ENCODE data around the gene ZNF207. TPM values are rescaled to one million over a fixed set of nuclear protein-coding genes. Genes with fewer than 3 reads are reported as not detected.

Gene ZNF207
- total and polyA plus RNA-seq, 10 of the 15 experiments (the other 5 are each of a cell fraction or from before 2014, with no cell fraction given): 156 to 348 (median 205) TPM

GRCh38 chr17:32388613-32389459, 38.9 kb downstream of the ZNF207 start:
- no peak overlapping the region for H3K4me2 ChIP-seq (ENCODE audit: control insufficient read depth, insufficient read depth)
- in situ Hi-C loops (cut with MboI) (no loop called here), intact Hi-C loops (cut with micrococcal nuclease; ENCODE audit: unreplicated experiment) (no loop called here)
- H3K36me3 ChIP-seq (ENCODE audit: control insufficient read depth in 2 of 2, insufficient read depth in 2 of 2, low read length in 1 of 2): peaks cover 0 to 5% of the 10 kb centered on the region in 2 experiments; a peak in 1 of 4 replicates
- DNase-seq (ENCODE audit: low read depth, low spot score) (no peak), FAIRE-seq (no peak), ATAC-seq (no peak)
- H3K79me2 ChIP-seq (ENCODE audit: control insufficient read depth, insufficient read depth, low read length): no peaks in the 10 kb centered on the region
- WGBS (ENCODE audit: insufficient coverage, insufficient replicate concordance, low lambda C conversion rate, missing lambda C conversion rate): 76% methylated on average over 6 of the region's 6 CpGs
- no peaks in the 10 kb centered on the region for H4K20me1 ChIP-seq (ENCODE audit: control insufficient read depth, insufficient read depth)
- ChIA-PET CTCF (interaction anchor here (1.0 to 1.5 kb wide), 2 partner anchors 73 to 136 kb away, joined by 3 to 4 read pairs; no protein-coding TSS in a partner anchor), POLR2A (interaction anchor here (0.6 kb wide), 1 partner anchor 27 kb away, joined by 3 read pairs; no protein-coding TSS in a partner anchor), SMC1A (ENCODE audit: uncharacterized antibody, unreplicated experiment) (interaction anchor here (1.1 to 1.5 kb wide), 2 partner anchors 10 to 25 kb away, joined by 3 to 4 read pairs; no protein-coding TSS in a partner anchor), RAD21 (ENCODE audit: unreplicated experiment) (no interaction called here)
- TF ChIP-seq HDGF (IDR thresholded peaks at IDR 0.05) (no peak), NR2F1 (conservative IDR thresholded peaks at IDR 0.05) (no peak), ZNF384 (IDR thresholded peaks at IDR 0.05; ENCODE audit: borderline replicate concordance, low read depth, low read length) (no peak)
- H3K27ac ChIP-seq (ENCODE audit: control insufficient read depth, insufficient read depth): no peak overlapping the region
- no peak overlapping the region for H3K4me3 ChIP-seq
- no peaks in the 10 kb centered on the region for H3K9me3 ChIP-seq (replicated peaks; ENCODE audit: control insufficient read depth, insufficient read depth, low read length)
- H3K9ac ChIP-seq (ENCODE audit: control insufficient read depth, insufficient read depth, low read length): no peak overlapping the region
- BruUV-seq (replicated peaks): TSS peak; percentile 23
- no peak overlapping the region for H2AFZ ChIP-seq (ENCODE audit: control insufficient read depth, low read depth, low read length)
- H3K27me3 ChIP-seq (replicated peaks in 1 of 2; ENCODE audit: control insufficient read depth in 2 of 2, insufficient read depth in 2 of 2, low read length in 1 of 2): no peaks in the 10 kb centered on the region
- no peaks in the 10 kb centered on the region for H3K4me1 ChIP-seq (ENCODE audit: control insufficient read depth, insufficient read depth, low read length)

GRCh38 chr17:32393904-32394303, 43.9 kb downstream of the ZNF207 start:
- ChIA-PET POLR2A (no interaction called here), SMC1A (ENCODE audit: uncharacterized antibody, unreplicated experiment) (no interaction called here), CTCF (no interaction called here), RAD21 (ENCODE audit: unreplicated experiment) (no interaction called here)
- no TSS peak for BruUV-seq (replicated peaks)
- no peak for TF ChIP-seq CREM (IDR thresholded peaks at IDR 0.05; ENCODE audit: low read depth)
- no peak for TF ChIP-seq USF1 (IDR thresholded peaks at IDR 0.05; ENCODE audit: borderline replicate concordance, extremely low read length, insufficient read depth, low read depth, low read length)
- no peak for TF ChIP-seq NFIC (IDR thresholded peaks at IDR 0.05; ENCODE audit: low read depth, low read length)
- FAIRE-seq (no peak), DNase-seq (ENCODE audit: low read depth, low spot score) (no peak), ATAC-seq (no peak)
- Histone ChIP-seq H3K9ac (ENCODE audit: control insufficient read depth, insufficient read depth, low read length) (no peak overlapping the region), H3K4me1 (ENCODE audit: control insufficient read depth, insufficient read depth, low read length) (no peaks in the 10 kb centered on the region), H2AFZ (ENCODE audit: control insufficient read depth, low read depth, low read length) (no peak overlapping the region), H3K27ac (ENCODE audit: control insufficient read depth, insufficient read depth) (no peak overlapping the region), H3K36me3 (ENCODE audit: control insufficient read depth in 2 of 2, insufficient read depth in 2 of 2, low read length in 1 of 2) (no peaks in the 10 kb centered on the region; a peak in 1 of 4 replicates), H3K4me3 (no peak overlapping the region), H4K20me1 (ENCODE audit: control insufficient read depth, insufficient read depth) (no peaks in the 10 kb centered on the region), H3K27me3 (replicated peaks in 1 of 2; ENCODE audit: control insufficient read depth in 2 of 2, insufficient read depth in 2 of 2, low read length in 1 of 2) (no peaks in the 10 kb centered on the region), H3K9me3 (replicated peaks; ENCODE audit: control insufficient read depth, insufficient read depth, low read length) (no peaks in the 10 kb centered on the region), H3K4me2 (ENCODE audit: control insufficient read depth, insufficient read depth) (no peak overlapping the region), H3K79me2 (ENCODE audit: control insufficient read depth, insufficient read depth, low read length) (no peaks in the 10 kb centered on the region)
- in situ Hi-C loops (cut with MboI): no loop called here
- WGBS (ENCODE audit: insufficient coverage, insufficient replicate concordance, low lambda C conversion rate, missing lambda C conversion rate): 100% methylated on average over 5 of the region's 5 CpGs
- intact Hi-C loops (cut with micrococcal nuclease; ENCODE audit: unreplicated experiment): no loop called here
